Upper lobe of right lung (tissue), 1 donor: Measurements from ENCODE around the gene PEX11G. TPM values are rescaled to one million over a fixed set of nuclear protein-coding genes. Genes with fewer than 3 reads are reported as not detected.

Experiments used
- ATAC-seq: fragments of 200-7000 bp; cut with Tn5 transposase; one replicate; pipeline ENCODE4 v1.9.1; 2020; ENCODE audit warnings: mild to moderate bottlenecking, moderate library complexity
- DNase-seq: peaks from one replicate; pipeline ENCODE4 v3.0.0-alpha.2; 2020
- H3K27ac ChIP-seq: fragments of 200-600 bp; one replicate; pipeline ENCODE4 v1.8.0; 2022
- H3K27me3 ChIP-seq: fragments of 200-600 bp; one replicate; pipeline ENCODE4 v1.8.0; 2022; ENCODE audit warnings: mild to moderate bottlenecking
- H3K36me3 ChIP-seq: fragments of 200-600 bp; one replicate; pipeline ENCODE4 v1.8.0; 2022
- H3K4me1 ChIP-seq: fragments of 200-600 bp; one replicate; pipeline ENCODE4 v1.8.0; 2022
- H3K4me3 ChIP-seq: fragments of 200-600 bp; one replicate; pipeline ENCODE4 v1.8.0; 2022; ENCODE audit warnings: mild to moderate bottlenecking
- H3K9me3 ChIP-seq: fragments of 200-600 bp; one replicate; pipeline ENCODE4 v1.8.0; 2022
- intact Hi-C: fragments of 100-400 bp; cut with DNase I; formaldehyde crosslinking; loops from one replicate; pipeline ENCODE4 v1.11.0; 2022
- total RNA-seq: library from RNA; stranded (reverse); fragmentation: NEBNext Ultra II Directional; extraction: Animal tissue kit (Norgen Biotek cat#: 25700); gene quantifications from one replicate; pipeline ENCODE4 v1.2.1, GENCODE V29; 2021
- TF ChIP-seq, protein P1 (sequence below): fragments of 200-600 bp; IDR thresholded peaks from one replicate; pipeline ENCODE4 v1.8.0; 2022; ENCODE audit warnings: antibody characterized with exemption
- donor health status: DM: no; HTN: yes; CAD: no; lungs with severe emphysema.

The PEX11G gene
- total RNA-seq, 1 donor from 2014 or later, result 3.6 TPM

DNA sequence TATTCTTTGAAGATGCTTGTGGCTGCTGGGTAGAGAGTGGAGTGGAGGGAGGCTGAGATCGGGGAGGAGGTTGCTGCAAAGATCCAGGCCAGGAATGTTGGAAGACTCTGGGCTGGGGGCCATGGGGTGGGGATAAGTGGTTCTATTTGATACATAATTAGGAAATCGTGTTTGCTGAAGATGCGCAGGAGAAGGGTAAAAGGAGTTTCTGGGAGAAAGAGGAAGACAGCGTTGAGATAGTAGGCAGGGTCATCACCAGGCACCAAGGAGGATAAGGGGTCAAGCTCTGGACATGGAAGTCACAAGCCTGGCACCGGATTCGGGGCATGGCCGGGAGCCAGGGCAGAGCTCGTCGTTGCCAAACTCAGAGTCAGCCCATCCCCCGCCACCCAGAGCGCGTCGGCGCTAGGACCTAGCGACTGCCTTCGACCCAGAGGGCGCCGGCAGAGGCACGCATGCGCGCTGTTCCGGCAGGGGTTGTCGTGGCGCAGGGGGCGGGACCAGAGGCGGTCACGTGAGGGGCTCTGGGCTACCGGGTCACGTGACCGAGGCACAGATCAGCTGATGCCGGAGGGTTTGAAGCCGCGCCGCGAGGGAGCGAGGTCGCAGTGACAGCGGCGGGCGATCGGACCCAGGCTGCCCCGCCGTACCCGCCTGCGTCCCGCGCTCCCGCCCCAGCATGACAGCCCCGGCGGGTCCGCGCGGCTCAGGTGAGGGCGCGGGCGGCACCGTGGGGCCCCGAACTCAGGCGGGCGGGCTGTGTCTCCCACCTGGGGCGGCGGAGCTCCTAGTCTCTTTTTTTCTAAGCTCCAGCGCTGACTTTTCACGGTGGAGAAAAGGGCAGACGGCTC, 33.5 kb upstream of the PEX11G start, which contains the start of gene MCOLN1:
Gene MCOLN1 (plus strand): TSS at position 553 of the 851 bp plus-strand sequence. CDS start 127 bp downstream, at position 680.
- intact Hi-C loops, result no loop called here
- TF ChIP-seq, protein P1, sequence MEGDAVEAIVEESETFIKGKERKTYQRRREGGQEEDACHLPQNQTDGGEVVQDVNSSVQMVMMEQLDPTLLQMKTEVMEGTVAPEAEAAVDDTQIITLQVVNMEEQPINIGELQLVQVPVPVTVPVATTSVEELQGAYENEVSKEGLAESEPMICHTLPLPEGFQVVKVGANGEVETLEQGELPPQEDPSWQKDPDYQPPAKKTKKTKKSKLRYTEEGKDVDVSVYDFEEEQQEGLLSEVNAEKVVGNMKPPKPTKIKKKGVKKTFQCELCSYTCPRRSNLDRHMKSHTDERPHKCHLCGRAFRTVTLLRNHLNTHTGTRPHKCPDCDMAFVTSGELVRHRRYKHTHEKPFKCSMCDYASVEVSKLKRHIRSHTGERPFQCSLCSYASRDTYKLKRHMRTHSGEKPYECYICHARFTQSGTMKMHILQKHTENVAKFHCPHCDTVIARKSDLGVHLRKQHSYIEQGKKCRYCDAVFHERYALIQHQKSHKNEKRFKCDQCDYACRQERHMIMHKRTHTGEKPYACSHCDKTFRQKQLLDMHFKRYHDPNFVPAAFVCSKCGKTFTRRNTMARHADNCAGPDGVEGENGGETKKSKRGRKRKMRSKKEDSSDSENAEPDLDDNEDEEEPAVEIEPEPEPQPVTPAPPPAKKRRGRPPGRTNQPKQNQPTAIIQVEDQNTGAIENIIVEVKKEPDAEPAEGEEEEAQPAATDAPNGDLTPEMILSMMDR, result no peak
- H3K36me3 ChIP-seq, result peaks cover 23% of the 10 kb centered on the region
- H3K4me1 ChIP-seq, result peaks cover 23% of the 10 kb centered on the region
- H3K9me3 ChIP-seq, result no peaks in the 10 kb centered on the region
- H3K27me3 ChIP-seq, result no peaks in the 10 kb centered on the region
- H3K4me3 ChIP-seq, result peak within 1 kb of the TSS; percentile 92
- ATAC-seq, result peak; percentile 96
- H3K27ac ChIP-seq, result peak within 1 kb of the TSS; percentile 68
- peak; percentile 100 for DNase-seq

GRCh38 chr19:7521551-7522071, 32.8 kb upstream of the PEX11G start:
- Histone ChIP-seq H3K27me3 (no peaks in the 10 kb centered on the region), H3K4me1 (peaks cover 30% of the 10 kb centered on the region), H3K27ac (peak overlapping the region; percentile 66), H3K9me3 (no peaks in the 10 kb centered on the region), H3K4me3 (peak overlapping the region; percentile 92), H3K36me3 (peaks cover 16% of the 10 kb centered on the region)
- TF ChIP-seq, protein P1, result no peak
- ATAC-seq, result no peak
- intact Hi-C loops, result no loop called here
- DNase-seq, result no peak

- intact Hi-C loops, result no loop called here
Measured at GRCh38 chr19:7520131-7521051, 31.6 kb upstream of the PEX11G start.

DNA sequence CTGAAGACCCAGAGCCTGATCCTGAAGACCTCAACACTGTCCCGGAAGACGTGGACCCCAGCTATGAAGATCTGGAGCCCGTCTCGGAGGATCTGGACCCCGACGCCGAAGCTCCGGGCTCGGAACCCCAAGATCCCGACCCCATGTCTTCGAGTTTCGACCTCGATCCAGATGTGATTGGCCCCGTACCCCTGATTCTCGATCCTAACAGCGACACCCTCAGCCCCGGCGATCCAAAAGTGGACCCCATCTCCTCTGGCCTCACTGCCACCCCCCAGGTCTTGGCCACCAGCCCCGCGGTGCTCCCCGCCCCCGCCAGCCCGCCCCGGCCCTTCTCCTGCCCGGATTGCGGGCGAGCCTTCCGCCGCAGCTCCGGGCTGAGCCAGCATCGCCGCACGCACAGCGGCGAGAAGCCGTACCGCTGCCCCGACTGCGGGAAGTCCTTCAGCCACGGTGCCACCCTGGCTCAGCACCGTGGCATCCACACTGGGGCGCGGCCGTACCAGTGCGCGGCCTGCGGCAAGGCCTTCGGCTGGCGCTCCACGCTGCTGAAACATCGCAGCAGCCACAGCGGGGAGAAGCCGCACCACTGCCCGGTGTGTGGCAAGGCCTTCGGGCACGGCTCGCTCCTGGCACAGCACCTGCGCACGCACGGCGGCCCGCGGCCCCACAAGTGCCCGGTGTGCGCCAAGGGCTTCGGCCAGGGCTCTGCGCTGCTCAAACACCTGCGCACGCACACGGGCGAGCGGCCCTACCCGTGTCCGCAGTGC, 30.7 kb upstream of the PEX11G start:
- Histone ChIP-seq H3K27me3 (no peaks in the 10 kb centered on the region), H3K4me3 (no peak overlapping the region), H3K4me1 (peaks cover 35% of the 10 kb centered on the region), H3K9me3 (no peaks in the 10 kb centered on the region), H3K36me3 (no peaks in the 10 kb centered on the region), H3K27ac (no peak overlapping the region)
- intact Hi-C loops, result no loop called here
- TF ChIP-seq, protein P1, result no peak
- no peak for DNase-seq
- no peak for ATAC-seq

More at GRCh38 chr19:7520131-7521051, 31.6 kb upstream of the PEX11G start:
- H3K9me3 ChIP-seq, result no peaks in the 10 kb centered on the region
- peaks cover 5% of the 10 kb centered on the region for H3K36me3 ChIP-seq
- no peak for DNase-seq
- no peak overlapping the region for H3K4me3 ChIP-seq
- TF ChIP-seq, protein P1, result no peak
- H3K4me1 ChIP-seq, result peaks cover 34% of the 10 kb centered on the region
- no peak for ATAC-seq
- no peak overlapping the region for H3K27ac ChIP-seq
- H3K27me3 ChIP-seq, result no peaks in the 10 kb centered on the region

DNA sequence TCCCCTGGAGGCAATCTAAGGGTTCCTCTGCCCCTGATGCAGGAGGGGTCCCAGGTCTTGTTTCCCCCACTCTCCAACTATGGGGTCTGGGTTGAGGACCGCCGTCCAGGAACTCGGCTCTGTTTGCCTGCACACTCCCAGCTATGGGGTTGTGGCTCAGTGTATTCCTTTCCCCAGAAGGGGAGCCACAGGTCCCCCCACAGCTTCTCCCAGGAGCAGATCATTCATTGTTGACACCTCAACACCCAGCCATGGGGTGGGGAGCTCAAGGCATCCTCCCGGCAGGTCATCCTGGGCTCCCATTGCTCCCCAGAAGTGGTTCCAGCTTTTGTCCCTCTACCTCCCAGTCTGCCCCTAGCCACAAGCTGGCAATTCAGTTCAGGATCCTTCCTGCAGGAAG, 28.0 kb upstream of the PEX11G start:
- Histone ChIP-seq H3K36me3 (no peaks in the 10 kb centered on the region), H3K9me3 (no peaks in the 10 kb centered on the region), H3K27ac (peak overlapping the region; percentile 89), H3K4me1 (peaks cover 21% of the 10 kb centered on the region), H3K27me3 (no peaks in the 10 kb centered on the region), H3K4me3 (peak overlapping the region; percentile 82)
- DNase-seq (no peak), ATAC-seq (no peak)
- intact Hi-C loops, result no loop called here
- TF ChIP-seq, protein P1, result no peak
